Measurements from ENCODE around the gene BET1L. TPM values are rescaled to one million over a fixed set of nuclear protein-coding genes. Genes with fewer than 3 reads are reported as not detected.
A peak's percentile ranks its signal among the peaks of the same experiment; 100 is the strongest.

Gene BET1L
- total RNA-seq, 1 donor from 2014 or later, result 73.2 TPM

GRCh38 chr11:252666-253065, 45.5 kb upstream of the BET1L start:
- H3K9me3 Mint-ChIP-seq (ENCODE audit: unreplicated experiment), result no peaks in the 10 kb centered on the region
- Histone ChIP-seq H2AFZ (ENCODE audit: low read depth, low read length) (no peak overlapping the region), H4K20me1 (ENCODE audit: insufficient read depth, low read length) (peaks cover 39% of the 10 kb centered on the region), H3K36me3 (ENCODE audit: insufficient read depth, low read length) (peaks cover 48% of the 10 kb centered on the region), H3K4me3 (ENCODE audit: insufficient read depth, low read depth, low read length) (no peak overlapping the region), H3K27me3 (ENCODE audit: insufficient read depth, low read length) (no peaks in the 10 kb centered on the region), H3K4me1 (ENCODE audit: insufficient read depth, low read length) (no peaks in the 10 kb centered on the region), H3K79me2 (ENCODE audit: insufficient read depth, low read length) (no peaks in the 10 kb centered on the region), H3K4me2 (ENCODE audit: low read length) (no peak overlapping the region), H3K9me3 (ENCODE audit: insufficient read depth, low read depth, low read length) (no peaks in the 10 kb centered on the region), H3K9ac (ENCODE audit: low read length) (no peak overlapping the region), H3K27ac (ENCODE audit: low read depth, low read length) (no peak overlapping the region)
- FAIRE-seq (no peak), DNase-seq (ENCODE audit: low read depth) (no peak)
- no peak overlapping the region for H3K27ac Mint-ChIP-seq (ENCODE audit: unreplicated experiment)
- no peak overlapping the region for H3K4me3 Mint-ChIP-seq (ENCODE audit: unreplicated experiment)
- TF ChIP-seq CTCF (IDR thresholded peaks at IDR 0.05; ENCODE audit: insufficient read depth, low read depth, low read length), result no peak
- TF ChIP-seq EZH2 (IDR thresholded peaks at IDR 0.05; ENCODE audit: insufficient read depth, low read length), result no peak
- H3K4me1 Mint-ChIP-seq (ENCODE audit: low read depth, unreplicated experiment), result no peaks in the 10 kb centered on the region
- H3K36me3 Mint-ChIP-seq (ENCODE audit: low read depth, unreplicated experiment), result peaks cover 13% of the 10 kb centered on the region
- peaks cover 2% of the 10 kb centered on the region for H3K27me3 Mint-ChIP-seq (ENCODE audit: low read depth, unreplicated experiment)

- Mint-ChIP-seq H3K4me1 (ENCODE audit: low read depth, unreplicated experiment) (no peaks in the 10 kb centered on the region), H3K4me3 (ENCODE audit: unreplicated experiment) (no peak overlapping the region), H3K27ac (ENCODE audit: unreplicated experiment) (no peak overlapping the region), H3K9me3 (ENCODE audit: unreplicated experiment) (no peaks in the 10 kb centered on the region), H3K36me3 (ENCODE audit: low read depth, unreplicated experiment) (peaks cover 16% of the 10 kb centered on the region), H3K27me3 (ENCODE audit: low read depth, unreplicated experiment) (peaks cover 2% of the 10 kb centered on the region)
- FAIRE-seq (no peak), DNase-seq (ENCODE audit: low read depth) (no peak)
- H4K20me1 ChIP-seq (ENCODE audit: insufficient read depth, low read length), result peaks cover 39% of the 10 kb centered on the region
- H3K36me3 ChIP-seq (ENCODE audit: insufficient read depth, low read length), result peaks cover 57% of the 10 kb centered on the region
- H3K79me2 ChIP-seq (ENCODE audit: insufficient read depth, low read length), result no peaks in the 10 kb centered on the region
- no peak overlapping the region for H3K4me3 ChIP-seq (ENCODE audit: insufficient read depth, low read depth, low read length)
- no peak overlapping the region for H3K27ac ChIP-seq (ENCODE audit: low read depth, low read length)
- H3K4me2 ChIP-seq (ENCODE audit: low read length), result no peak overlapping the region
- TF ChIP-seq EZH2 (IDR thresholded peaks at IDR 0.05; ENCODE audit: insufficient read depth, low read length) (no peak), CTCF (IDR thresholded peaks at IDR 0.05; ENCODE audit: insufficient read depth, low read depth, low read length) (no peak)
- no peaks in the 10 kb centered on the region for H3K27me3 ChIP-seq (ENCODE audit: insufficient read depth, low read length)
- no peaks in the 10 kb centered on the region for H3K4me1 ChIP-seq (ENCODE audit: insufficient read depth, low read length)
- no peak overlapping the region for H3K9ac ChIP-seq (ENCODE audit: low read length)
- H3K9me3 ChIP-seq (ENCODE audit: insufficient read depth, low read depth, low read length), result no peaks in the 10 kb centered on the region
- H2AFZ ChIP-seq (ENCODE audit: low read depth, low read length), result no peak overlapping the region
Observed at GRCh38 chr11:251550-251949, 44.4 kb upstream of the BET1L start.

GRCh38 chr11:250740-251299, 43.6 kb upstream of the BET1L start:
- Mint-ChIP-seq H3K9me3 (ENCODE audit: unreplicated experiment) (no peaks in the 10 kb centered on the region), H3K4me1 (ENCODE audit: low read depth, unreplicated experiment) (no peaks in the 10 kb centered on the region), H3K27me3 (ENCODE audit: low read depth, unreplicated experiment) (peaks cover 1% of the 10 kb centered on the region), H3K36me3 (ENCODE audit: low read depth, unreplicated experiment) (peaks cover 18% of the 10 kb centered on the region), H3K27ac (ENCODE audit: unreplicated experiment) (peak overlapping the region; percentile 36), H3K4me3 (ENCODE audit: unreplicated experiment) (peak overlapping the region; percentile 42)
- H3K27ac ChIP-seq (ENCODE audit: low read depth, low read length), result no peak overlapping the region
- TF ChIP-seq EZH2 (IDR thresholded peaks at IDR 0.05; ENCODE audit: insufficient read depth, low read length) (no peak), CTCF (IDR thresholded peaks at IDR 0.05; ENCODE audit: insufficient read depth, low read depth, low read length) (peak; percentile 54)
- no peak overlapping the region for H3K4me3 ChIP-seq (ENCODE audit: insufficient read depth, low read depth, low read length)
- FAIRE-seq, result no peak
- no peak overlapping the region for H2AFZ ChIP-seq (ENCODE audit: low read depth, low read length)
- peaks cover 44% of the 10 kb centered on the region for H4K20me1 ChIP-seq (ENCODE audit: insufficient read depth, low read length)
- no peak for DNase-seq (ENCODE audit: low read depth)
- H3K9me3 ChIP-seq (ENCODE audit: insufficient read depth, low read depth, low read length), result no peaks in the 10 kb centered on the region
- H3K27me3 ChIP-seq (ENCODE audit: insufficient read depth, low read length), result no peaks in the 10 kb centered on the region
- no peak overlapping the region for H3K9ac ChIP-seq (ENCODE audit: low read length)
- H3K4me2 ChIP-seq (ENCODE audit: low read length), result no peak overlapping the region
- H3K4me1 ChIP-seq (ENCODE audit: insufficient read depth, low read length), result no peaks in the 10 kb centered on the region
- H3K79me2 ChIP-seq (ENCODE audit: insufficient read depth, low read length), result no peaks in the 10 kb centered on the region
- H3K36me3 ChIP-seq (ENCODE audit: insufficient read depth, low read length), result peaks cover 63% of the 10 kb centered on the region

Data from astrocyte (in vitro differentiated cells and primary cell).